K562 (cell line): ENCODE results near the gene TENM3. TPM values are rescaled to one million over a fixed set of nuclear protein-coding genes. Genes with fewer than 3 reads are reported as not detected.

Experiments used
- ATAC-seq: fragments of 200-7000 bp; cut with Tn5 transposase; 3 replicates; pipeline ENCODE4 v1.9.1; 2020; ENCODE audit warnings: moderate library complexity
- BruUV-seq: library from RNA; stranded (reverse); fragments of 400-500 nt; replicated peaks from 2 replicates; lab custom pipeline; 2021; lab: Mats Ljungman, UMichigan
- CTCF ChIA-PET: fragments of 300-600 bp; formaldehyde crosslinking; extraction: SDS; loops from one replicate; lab custom pipeline; 2021; ENCODE audit warnings: low intra/inter-chr PET ratio; lab: Yijun Ruan, JAX
- POLR2A ChIA-PET: fragments of 300-600, 350-650 bp; sonication (Branson Sonifier 250); formaldehyde crosslinking; extraction: SDS; loops from one replicate; lab custom pipeline; 2021; ENCODE audit warnings: antibody characterized with exemption, inconsistent platforms; lab: Yijun Ruan, JAX
- DNase-seq, 4 experiments: peaks; one replicate each; pipeline versions ENCODE4 v3.0.0 to v3.0.0-alpha.2; 2011 to 2018; ENCODE audit warnings: low spot score in 3 of 4, mixed read lengths in 3 of 4; ENCODE audit errors: extremely low read depth in 1 of 4
- FAIRE-seq: peaks from 2 replicates; lab custom pipeline; 2011; peaks lifted over from hg19 to GRCh38; lab: Jason Lieb, UNC
- H2AFZ ChIP-seq: 2 replicates; pipeline ENCODE4 v1.6.0; 2011; ENCODE audit warnings: low read depth, low read length, control low read depth, inconsistent platforms
- H3K27ac ChIP-seq: fragments of 200-600 bp; 3 replicates; pipeline ENCODE4 v1.8.0; 2011; ENCODE audit warnings: low read depth, mild to moderate bottlenecking, control low read depth, inconsistent platforms, low read length, moderate library complexity, mixed read lengths; ENCODE audit errors: extremely low read depth
- H3K27me3 ChIP-seq, 2 experiments: fragments of 300-600 bp in 1 of 2; 2 replicates in 1 of 2; 3 replicates in 1 of 2; pipeline versions ENCODE4 v1.6.0 to v1.8.0; 2011; ENCODE audit warnings: inconsistent platforms in 2 of 2, low read length in 2 of 2, mild to moderate bottlenecking in 1 of 2, mixed read lengths in 1 of 2, moderate library complexity in 1 of 2; ENCODE audit not compliant: control insufficient read depth in 2 of 2, insufficient read depth in 2 of 2
- H3K36me3 ChIP-seq: fragments of 300-600 bp; 3 replicates; pipeline ENCODE4 v1.8.0; 2011; ENCODE audit warnings: mild to moderate bottlenecking, low read length, inconsistent platforms; ENCODE audit not compliant: control insufficient read depth, insufficient read depth
- H3K4me1 ChIP-seq, 2 experiments: fragments of 200-600 bp in 1 of 2; replicated peaks in 1 of 2; 2 replicates in 1 of 2; 3 replicates in 1 of 2; pipeline versions ENCODE4 v1.5.1 to v1.8.0; 2011; ENCODE audit warnings: inconsistent platforms in 2 of 2, low read length in 2 of 2, mild to moderate bottlenecking in 1 of 2, mixed read lengths in 1 of 2, moderate library complexity in 1 of 2; ENCODE audit not compliant: control insufficient read depth in 2 of 2, insufficient read depth in 2 of 2
- H3K4me2 ChIP-seq: 2 replicates; pipeline ENCODE4 v1.6.1; 2011; ENCODE audit warnings: low read length, control low read depth, inconsistent platforms, mixed read lengths; ENCODE audit not compliant: insufficient read depth
- H3K4me3 ChIP-seq: fragments of 200-600 bp; sonication (generic), shearing (Covaris generic); 2 replicates; pipeline ENCODE4 v1.5.1; 2016; ENCODE audit warnings: control low read depth, inconsistent platforms
- H3K79me2 ChIP-seq: fragments of 200-600 bp; 3 replicates; pipeline ENCODE4 v1.8.0; 2011; ENCODE audit warnings: low read length, inconsistent platforms; ENCODE audit not compliant: control insufficient read depth, insufficient read depth
- H3K9ac ChIP-seq, 2 experiments: 2 replicates each; pipeline versions ENCODE4 v1.6.0 to v1.6.1; 2011; ENCODE audit warnings: low read depth in 2 of 2, low read length in 2 of 2, control low read depth in 1 of 2, inconsistent platforms in 1 of 2, mild to moderate bottlenecking in 1 of 2, mixed read lengths in 1 of 2; ENCODE audit not compliant: insufficient read depth in 1 of 2
- H3K9me1 ChIP-seq: one replicate; pipeline ENCODE4 v1.6.0; 2011; ENCODE audit warnings: inconsistent platforms, mild to moderate bottlenecking, low read length, moderate library complexity; ENCODE audit not compliant: control insufficient read depth, insufficient read depth
- H3K9me3 ChIP-seq: replicated peaks from 2 replicates; pipeline ENCODE4 v1.5.1; 2011; ENCODE audit warnings: low read depth, low read length, inconsistent platforms; ENCODE audit not compliant: control insufficient read depth, insufficient read depth
- H4K20me1 ChIP-seq: replicated peaks from 2 replicates; pipeline ENCODE4 v1.6.1; 2011; ENCODE audit warnings: low read length, inconsistent platforms, mixed read lengths; ENCODE audit not compliant: control insufficient read depth, insufficient read depth
- NFXL1 ChIP-seq: fragments of 450-650 bp; formaldehyde crosslinking; IDR thresholded peaks from 2 replicates; pipeline ENCODE4 v1.4.0; 2021; ENCODE audit warnings: mild to moderate bottlenecking
- TAF1 ChIP-seq: IDR thresholded peaks from 2 replicates; pipeline ENCODE4 v1.6.1; 2011; ENCODE audit warnings: mild to moderate bottlenecking, low read length, moderate library complexity; ENCODE audit not compliant: insufficient read depth, control insufficient read depth, severe bottlenecking; ENCODE audit errors: extremely low read depth
- XRCC3 ChIP-seq: fragments of 450-650 bp; IDR thresholded peaks from 2 replicates; pipeline ENCODE4 v1.6.1; 2017; ENCODE audit warnings: mild to moderate bottlenecking, moderate library complexity
- ZNF232 ChIP-seq: sonication (generic); formaldehyde crosslinking; IDR thresholded peaks from 2 replicates; pipeline ENCODE4 v1.8.0; 2022; ENCODE audit warnings: mild to moderate bottlenecking, missing genetic modification reagents
- ZNF3 ChIP-seq: fragments of 250-450 bp; sonication (Bioruptor Pico); IDR thresholded peaks from 2 replicates; pipeline ENCODE4 v1.5.0; 2021; ENCODE audit warnings: mild to moderate bottlenecking, moderate library complexity
- WGBS: fragments of 100-300 bp; shearing (Covaris generic); methylation state at CpG from one replicate; pipeline ENCODE4 v1.1.6; 2016; ENCODE audit warnings: low coverage, mixed read lengths; ENCODE audit not compliant: insufficient coverage; ENCODE audit errors: missing lambda C conversion rate; 5-methylcytosine and 5-hydroxymethylcytosine counted together
- in situ Hi-C: fragments of 300-500 bp; cut with MboI; formaldehyde crosslinking; loops from 4 replicates; pipeline ENCODE4 v1.15.0; 2018; ENCODE audit warnings: inconsistent platforms, mixed read lengths
- intact Hi-C: fragments of 100-400 bp; cut with micrococcal nuclease; formaldehyde crosslinking; loops from 2 replicates; pipeline ENCODE4 v1.14.2; 2022
- polyA plus RNA-seq, 8 experiments: library from polyadenylated mRNA; depleted of rRNA in 4 of 8; stranded (reverse) in 5 of 8; unstranded in 3 of 8; fragments of >200 nt; fragmentation: Nextera tagmentation in 2 of 8; fragmentation: Illumina TruSeq in 1 of 8; extraction: Ambion mirVana in 2 of 8; extraction: Trizol in 1 of 8; gene quantifications; 2 replicates each; pipeline versions ENCODE4 v1.2.1 to v1.2.3, GENCODE V29; 2011 to 2014; ENCODE audit warnings: inconsistent platforms in 1 of 8, missing spikeins in 1 of 8
- total RNA-seq, 7 experiments: library from RNA; depleted of rRNA in 6 of 7; stranded (reverse); fragments of >200 nt in 6 of 7; fragmentation: Illumina TruSeq in 2 of 7; extraction: Trizol in 2 of 7; gene quantifications; 2 replicates each; pipeline versions ENCODE4 v1.2.1 to v1.2.3, GENCODE V29; 2011 to 2021; ENCODE audit warnings: low replicate concordance in 1 of 7

The TENM3 gene
- total and polyA plus RNA-seq, 9 of the 15 experiments (the other 6 are each of a cell fraction or from before 2014, with no cell fraction given) = 0.01 to 0.02 TPM; not detected in 7

DNA sequence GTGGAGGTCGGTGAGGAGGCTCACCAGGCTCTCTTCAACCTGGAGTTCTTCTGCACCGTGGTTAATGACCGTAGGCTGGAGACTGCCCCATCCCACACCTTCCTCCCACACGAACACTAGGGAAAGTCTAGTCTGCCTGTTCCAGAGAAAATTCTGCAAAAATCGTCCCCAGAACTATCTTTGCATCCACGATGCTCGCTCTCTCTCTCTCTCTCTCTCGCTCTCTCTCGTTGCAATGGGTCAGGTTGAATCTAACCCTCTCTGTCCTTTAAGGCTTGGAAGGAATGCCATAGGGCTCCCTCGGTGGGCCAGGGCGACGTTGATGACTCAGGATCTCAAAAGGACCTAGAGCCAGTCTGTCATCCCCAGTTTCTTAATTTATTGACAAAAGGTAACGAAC, 562.5 kb downstream of the TENM3 start:
- ChIA-PET CTCF (interaction anchor here (0.6 to 1.2 kb wide), 2 partner anchors 120 to 327 kb away, joined by 3 to 6 read pairs; no protein-coding TSS in a partner anchor), POLR2A (no interaction called here)
- no TSS peak for BruUV-seq
- no peaks in the 10 kb centered on the region; the same call in 1 of the 2 replicates for H3K9me3 ChIP-seq
- peaks cover 15 to 33% of the 10 kb centered on the region in 2 experiments; a peak in 3 of 5 replicates for H3K27me3 ChIP-seq
- no peak for DNase-seq
- H3K9ac ChIP-seq = no peak overlapping the region
- no peaks in the 10 kb centered on the region for H3K36me3 ChIP-seq
- H3K9me1 ChIP-seq = no peaks in the 10 kb centered on the region
- H2AFZ ChIP-seq = no peak overlapping the region
- intact Hi-C loops = loop anchor here (2.0 to 10.0 kb wide), 5 partner anchors 122 to 1663 kb away; no protein-coding TSS in a partner anchor
- H3K79me2 ChIP-seq = no peaks in the 10 kb centered on the region
- in situ Hi-C loops = no loop called here
- no peak for TF ChIP-seq XRCC3
- TF ChIP-seq ZNF3 (CRISPR knock-in tag) = no peak
- TF ChIP-seq TAF1 = no peak
- no peak for TF ChIP-seq NFXL1 (CRISPR knock-in tag)
- no peak for TF ChIP-seq ZNF232 (CRISPR knock-in tag)
- no peak overlapping the region for H3K27ac ChIP-seq
- no peak overlapping the region for H3K4me3 ChIP-seq
- 6% methylated on average over 12 of the region's 13 CpGs for WGBS
- H3K4me2 ChIP-seq = no peak overlapping the region
- ATAC-seq = no peak
- H4K20me1 ChIP-seq = no peaks in the 10 kb centered on the region
- peaks cover 0 to 19% of the 10 kb centered on the region in 2 experiments; a peak in 3 of 5 replicates for H3K4me1 ChIP-seq
- FAIRE-seq = no peak
